WTC11 (cell line): ENCODE results near the gene TLR4. TPM values are rescaled to one million over a fixed set of nuclear protein-coding genes. Genes with fewer than 3 reads are reported as not detected.

Source experiments
- ATAC-seq: fragments of 200-7000 bp; cut with Tn5 transposase; 2 replicates; pipeline ENCODE4 v1.10.0; 2021; ENCODE audit warnings: mild to moderate bottlenecking, moderate library complexity
- CTCF ChIA-PET: fragments of 300-600 bp; sonication (Branson Sonifier 250); formaldehyde crosslinking; loops from one replicate; lab custom pipeline; 2021; ENCODE audit warnings: antibody characterized with exemption; lab: Charles Lee
- POLR2A ChIA-PET: fragments of 350-600 bp; sonication (Branson Sonifier 250); formaldehyde crosslinking; loops from one replicate; lab custom pipeline; 2021; ENCODE audit warnings: antibody characterized with exemption; lab: Charles Lee
- DNase-seq: peaks from one replicate; pipeline ENCODE4 v3.0.0; 2021; ENCODE audit warnings: low spot score
- H3K27ac Mint-ChIP-seq: 2 replicates; pipeline ENCODE4 v1.8.0; 2021; ENCODE audit warnings: mixed read lengths
- H3K27me3 Mint-ChIP-seq: 2 replicates; pipeline ENCODE4 v1.8.0; 2021; ENCODE audit warnings: low read depth, mild to moderate bottlenecking, moderate library complexity, mixed read lengths
- H3K36me3 Mint-ChIP-seq: 2 replicates; pipeline ENCODE4 v1.8.0; 2021; ENCODE audit warnings: mixed read lengths
- H3K4me1 Mint-ChIP-seq: 2 replicates; pipeline ENCODE4 v1.8.0; 2022; ENCODE audit warnings: mixed read lengths
- H3K4me3 Mint-ChIP-seq: 2 replicates; pipeline ENCODE4 v1.8.0; 2021; ENCODE audit warnings: mild to moderate bottlenecking, moderate library complexity, mixed read lengths
- H3K9me3 Mint-ChIP-seq: 2 replicates; pipeline ENCODE4 v1.8.0; 2021; ENCODE audit warnings: mixed read lengths
- ATF3 ChIP-seq: sonication (generic); formaldehyde crosslinking; conservative IDR thresholded peaks from 2 replicates; pipeline ENCODE4 v1.8.1; 2022; ENCODE audit warnings: mild to moderate bottlenecking, missing genetic modification reagents
- ELF4 ChIP-seq: sonication (generic); formaldehyde crosslinking; IDR thresholded peaks from 2 replicates; pipeline ENCODE4 v1.8.1; 2022; ENCODE audit warnings: low read depth, mild to moderate bottlenecking, moderate library complexity, missing genetic modification reagents
- ETV6 ChIP-seq: sonication (generic); formaldehyde crosslinking; IDR thresholded peaks from 2 replicates; pipeline ENCODE4 v1.8.1; 2022; ENCODE audit warnings: mild to moderate bottlenecking, missing genetic modification reagents
- FOXJ3 ChIP-seq: sonication (generic); formaldehyde crosslinking; IDR thresholded peaks from 2 replicates; pipeline ENCODE4 v1.9.0; 2021; ENCODE audit warnings: missing genetic modification reagents, mild to moderate bottlenecking, borderline replicate concordance
- GABPB1 ChIP-seq: sonication (generic); formaldehyde crosslinking; IDR thresholded peaks from 2 replicates; pipeline ENCODE4 v1.8.1; 2023; ENCODE audit warnings: mild to moderate bottlenecking, missing genetic modification reagents
- GRHL2 ChIP-seq: fragments of 250-450 bp; sonication (Bioruptor Pico); IDR thresholded peaks from 2 replicates; pipeline ENCODE4 v1.8.0; 2022; ENCODE audit warnings: mild to moderate bottlenecking, moderate library complexity; ENCODE audit not compliant: insufficient replicate concordance, severe bottlenecking
- GTF2I ChIP-seq: fragments of 250-450 bp; sonication (Bioruptor Pico); conservative IDR thresholded peaks from 2 replicates; pipeline ENCODE4 v1.4.0; 2021; ENCODE audit warnings: mild to moderate bottlenecking
- IRF2 ChIP-seq: sonication (generic); formaldehyde crosslinking; IDR thresholded peaks from 2 replicates; pipeline ENCODE4 v1.8.0; 2022; ENCODE audit warnings: low read depth, missing genetic modification reagents, borderline replicate concordance
- JAZF1 ChIP-seq: fragments of 250-450 bp; sonication (Bioruptor Pico); IDR thresholded peaks from 2 replicates; pipeline ENCODE4 v1.9.0; 2021; ENCODE audit warnings: moderate library complexity, mild to moderate bottlenecking, inconsistent platforms
- RELA ChIP-seq: sonication (generic); formaldehyde crosslinking; IDR thresholded peaks from 2 replicates; pipeline ENCODE4 v1.8.1; 2022; ENCODE audit warnings: missing genetic modification reagents, mild to moderate bottlenecking, borderline replicate concordance
- STAT6 ChIP-seq: sonication (generic); formaldehyde crosslinking; conservative IDR thresholded peaks from 2 replicates; pipeline ENCODE4 v1.8.1; 2023; ENCODE audit warnings: mild to moderate bottlenecking, low read depth, missing genetic modification reagents, moderate library complexity
- ZNF138 ChIP-seq: sonication (generic); formaldehyde crosslinking; conservative IDR thresholded peaks from 2 replicates; pipeline ENCODE4 v1.8.1; 2022; ENCODE audit warnings: mild to moderate bottlenecking, moderate library complexity, missing genetic modification reagents
- ZNF263 ChIP-seq: sonication (generic); formaldehyde crosslinking; IDR thresholded peaks from 2 replicates; pipeline ENCODE4 v1.8.1; 2022; ENCODE audit warnings: low read depth, mild to moderate bottlenecking, moderate library complexity, missing genetic modification reagents
- ZNF317 ChIP-seq: sonication (generic); formaldehyde crosslinking; IDR thresholded peaks from 2 replicates; pipeline ENCODE4 v1.8.1; 2023; ENCODE audit warnings: low read depth, mild to moderate bottlenecking, moderate library complexity, missing genetic modification reagents, borderline replicate concordance
- ZNF425 ChIP-seq: fragments of 250-450 bp; sonication (Bioruptor Pico); conservative IDR thresholded peaks from 2 replicates; pipeline ENCODE4 v1.9.0; 2021; ENCODE audit warnings: mild to moderate bottlenecking
- ZNF671 ChIP-seq: fragments of 250-450 bp; sonication (Bioruptor Pico); IDR thresholded peaks from 2 replicates; pipeline ENCODE4 v1.8.0; 2021; ENCODE audit warnings: mild to moderate bottlenecking
- total RNA-seq: library from RNA; stranded (reverse); gene quantifications from 3 replicates; pipeline ENCODE4 v1.2.3, GENCODE V29; 2021
- TF ChIP-seq, protein P1 (sequence below): fragments of 250-450 bp; sonication (Bioruptor Pico); IDR thresholded peaks from 2 replicates; pipeline ENCODE4 v1.8.0; 2021; ENCODE audit warnings: mild to moderate bottlenecking

The TLR4 gene
- total RNA-seq, 1 experiment from 2014 or later: 0.11 TPM

- Mint-ChIP-seq H3K9me3 (no peaks in the 10 kb centered on the region), H3K36me3 (no peaks in the 10 kb centered on the region)
These were observed 29.3 kb downstream of the TLR4 start for GRCh38 chr9:117733465-117733864.

DNA sequence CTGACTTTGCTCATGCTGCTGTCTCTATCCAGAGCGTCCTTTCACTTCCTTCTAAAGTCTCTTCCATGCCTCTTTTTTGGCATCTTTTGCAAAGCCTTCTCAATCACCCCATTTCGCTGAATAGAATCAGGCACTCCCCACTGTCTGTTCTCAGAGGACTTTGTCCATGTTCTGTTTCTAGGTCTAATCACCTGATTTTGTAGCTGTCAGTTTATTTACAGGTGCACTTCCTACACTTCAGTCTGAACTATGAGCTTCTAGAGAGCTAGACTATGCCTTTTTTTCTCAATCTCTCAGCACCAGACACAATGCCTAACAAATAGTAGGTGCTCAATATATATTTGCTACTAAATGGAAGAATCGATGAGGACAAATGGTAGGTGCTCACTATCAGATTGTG is 29.9 kb downstream of the TLR4 start:
- Mint-ChIP-seq H3K27me3 (no peaks in the 10 kb centered on the region), H3K4me3 (no peak overlapping the region), H3K36me3 (no peaks in the 10 kb centered on the region), H3K27ac (no peak overlapping the region)
- no peak for DNase-seq
- no peak for ATAC-seq
- POLR2A ChIA-PET: no interaction called here
- CTCF ChIA-PET: no interaction called here
- TF ChIP-seq ZNF425 (CRISPR knock-in tag): no peak
- TF ChIP-seq GRHL2: no peak
- TF ChIP-seq JAZF1: no peak
- no peak for TF ChIP-seq ZNF671 (CRISPR knock-in tag)
- no peak for TF ChIP-seq RELA (CRISPR knock-in tag)
- no peak for TF ChIP-seq GTF2I (CRISPR knock-in tag)
- no peak for TF ChIP-seq ELF4 (CRISPR knock-in tag)
- TF ChIP-seq, protein P1, sequence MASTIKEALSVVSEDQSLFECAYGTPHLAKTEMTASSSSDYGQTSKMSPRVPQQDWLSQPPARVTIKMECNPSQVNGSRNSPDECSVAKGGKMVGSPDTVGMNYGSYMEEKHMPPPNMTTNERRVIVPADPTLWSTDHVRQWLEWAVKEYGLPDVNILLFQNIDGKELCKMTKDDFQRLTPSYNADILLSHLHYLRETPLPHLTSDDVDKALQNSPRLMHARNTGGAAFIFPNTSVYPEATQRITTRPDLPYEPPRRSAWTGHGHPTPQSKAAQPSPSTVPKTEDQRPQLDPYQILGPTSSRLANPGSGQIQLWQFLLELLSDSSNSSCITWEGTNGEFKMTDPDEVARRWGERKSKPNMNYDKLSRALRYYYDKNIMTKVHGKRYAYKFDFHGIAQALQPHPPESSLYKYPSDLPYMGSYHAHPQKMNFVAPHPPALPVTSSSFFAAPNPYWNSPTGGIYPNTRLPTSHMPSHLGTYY (CRISPR knock-in tag): no peak
- TF ChIP-seq ETV6: no peak
- no peak for TF ChIP-seq ZNF263 (CRISPR knock-in tag)
- TF ChIP-seq ZNF317 (CRISPR knock-in tag): no peak
- no peak for TF ChIP-seq FOXJ3 (CRISPR knock-in tag)
- TF ChIP-seq STAT6 (CRISPR knock-in tag): no peak
- no peak for TF ChIP-seq IRF2
- TF ChIP-seq ATF3 (CRISPR knock-in tag): no peak
- no peak for TF ChIP-seq GABPB1 (CRISPR knock-in tag)
- TF ChIP-seq, all 79 proteins: peak for 0
- H3K9me3 Mint-ChIP-seq: no peaks in the 10 kb centered on the region
- no peaks in the 10 kb centered on the region for H3K4me1 Mint-ChIP-seq

More at GRCh38 chr9:117733465-117733864, 29.3 kb downstream of the TLR4 start:
- ATAC-seq (no peak), DNase-seq (no peak)
- TF ChIP-seq ZNF138 (CRISPR knock-in tag): no peak
- no peak overlapping the region for H3K27ac Mint-ChIP-seq
- ChIA-PET POLR2A (no interaction called here), CTCF (no interaction called here)
- H3K4me1 Mint-ChIP-seq: no peaks in the 10 kb centered on the region
- no peak overlapping the region for H3K4me3 Mint-ChIP-seq
- H3K27me3 Mint-ChIP-seq: no peaks in the 10 kb centered on the region
